SK-N-SH (cell line): ENCODE results near the gene ADH5. TPM values are rescaled to one million over a fixed set of nuclear protein-coding genes. Genes with fewer than 3 reads are reported as not detected.

Experiments used
- CTCF ChIA-PET: fragments of 300-600, 350-600 bp; formaldehyde crosslinking; extraction: SDS; loops from one replicate; lab custom pipeline; 2021; lab: Yijun Ruan, JAX
- POLR2A ChIA-PET: fragments of 350-600 bp; sonication (Branson Sonifier 250); formaldehyde crosslinking; extraction: SDS; loops from one replicate; lab custom pipeline; 2020; ENCODE audit warnings: antibody characterized with exemption, inconsistent platforms; lab: Yijun Ruan, JAX
- DNase-seq: peaks from one replicate; pipeline ENCODE4 v3.0.0; 2012
- H2AFZ ChIP-seq: fragments of 200-600 bp; sonication (generic); 2 replicates; pipeline ENCODE4 v1.8.1; 2016; ENCODE audit warnings: antibody characterized with exemption, mild to moderate bottlenecking, low read depth
- H3F3A ChIP-seq: fragments of 200-600 bp; sonication (generic); replicated peaks from 2 replicates; pipeline ENCODE3; 2016; ENCODE audit warnings: antibody characterized with exemption, mild to moderate bottlenecking; ENCODE audit not compliant: insufficient read depth
- H3K27ac ChIP-seq, 2 experiments: fragments of 200-500 bp in 1 of 2; fragments of 200-600 bp in 1 of 2; sonication (Bioruptor generic) in 1 of 2; sonication (generic), shearing (Covaris generic) in 1 of 2; 2 replicates each; pipeline versions ENCODE4 v1.5.1 to v1.6.1; 2014 to 2016; ENCODE audit warnings: low read depth in 2 of 2, inconsistent platforms in 1 of 2, low read length in 1 of 2, mild to moderate bottlenecking in 1 of 2, mixed read lengths in 1 of 2
- H3K27me3 ChIP-seq: fragments of 200-600 bp; sonication (generic), shearing (Covaris generic); 2 replicates; pipeline ENCODE4 v1.6.1; 2016; ENCODE audit warnings: mixed run types; ENCODE audit not compliant: insufficient read depth
- H3K36me3 ChIP-seq, 2 experiments: fragments of 200-500 bp in 1 of 2; fragments of 200-600 bp in 1 of 2; sonication (Bioruptor generic) in 1 of 2; sonication (generic) in 1 of 2; replicated peaks in 1 of 2; 2 replicates each; pipeline versions ENCODE3 to v1.5.1; 2014 to 2016; ENCODE audit warnings: low read length in 1 of 2, mild to moderate bottlenecking in 1 of 2; ENCODE audit not compliant: insufficient read depth in 2 of 2, control insufficient read depth in 1 of 2
- H3K4me1 ChIP-seq, 2 experiments: fragments of 200-500 bp in 1 of 2; fragments of 200-600 bp in 1 of 2; sonication (Bioruptor generic) in 1 of 2; sonication (generic), shearing (Covaris generic) in 1 of 2; 2 replicates each; pipeline versions ENCODE4 v1.5.1 to v1.6.1; 2014 to 2016; ENCODE audit warnings: low read depth in 1 of 2, low read length in 1 of 2, mixed run types in 1 of 2; ENCODE audit not compliant: insufficient read depth in 2 of 2, control insufficient read depth in 1 of 2
- H3K4me2 ChIP-seq: fragments of 200-600 bp; sonication (generic), shearing (Covaris generic); 2 replicates; pipeline ENCODE4 v1.6.1; 2017; ENCODE audit warnings: mixed run types
- H3K4me3 ChIP-seq, 2 experiments: fragments of 200-500 bp in 1 of 2; fragments of 200-600 bp in 1 of 2; sonication (Bioruptor generic) in 1 of 2; sonication (generic), shearing (Covaris generic) in 1 of 2; 2 replicates each; pipeline versions ENCODE4 v1.5.1 to v1.8.1; 2014 to 2016; ENCODE audit warnings: low read depth in 2 of 2, inconsistent platforms in 1 of 2, low read length in 1 of 2, mild to moderate bottlenecking in 1 of 2, mixed read lengths in 1 of 2, moderate library complexity in 1 of 2
- H3K79me2 ChIP-seq: fragments of 200-600 bp; sonication (generic); 2 replicates; pipeline ENCODE4 v1.8.1; 2017; ENCODE audit warnings: mild to moderate bottlenecking; ENCODE audit not compliant: insufficient read depth
- H3K9ac ChIP-seq: fragments of 200-600 bp; sonication (generic); 2 replicates; pipeline ENCODE4 v1.6.1; 2017; ENCODE audit warnings: mixed run types
- H3K9me2 ChIP-seq: fragments of 200-600 bp; sonication (generic); 2 replicates; pipeline ENCODE4 v1.6.1; 2017; ENCODE audit warnings: mixed run types
- H3K9me3 ChIP-seq: fragments of 200-600 bp; sonication (generic); 2 replicates; pipeline ENCODE4 v1.6.1; 2017; ENCODE audit warnings: mixed run types, mild to moderate bottlenecking, moderate library complexity
- H4K20me1 ChIP-seq: fragments of 200-600 bp; sonication (generic); 2 replicates; pipeline ENCODE4 v1.6.1; 2017; ENCODE audit warnings: mild to moderate bottlenecking, mixed run types; ENCODE audit not compliant: insufficient read depth
- CHD2 ChIP-seq: fragments of 150-350 bp; IDR thresholded peaks from 2 replicates; pipeline ENCODE4 v1.6.1; 2018; ENCODE audit warnings: low read length; ENCODE audit not compliant: partially characterized antibody
- EP300 ChIP-seq, 2 experiments: IDR thresholded peaks; 2 replicates each; pipeline versions ENCODE4 v1.4.0 to v1.6.1; 2012; ENCODE audit warnings: borderline replicate concordance in 1 of 2, low read depth in 1 of 2, low read length in 1 of 2
- EZH2phosphoT487 ChIP-seq: fragments of 200-600 bp; sonication (generic); IDR thresholded peaks from 2 replicates; pipeline ENCODE4 v1.6.1; 2017; ENCODE audit warnings: low read depth, mixed run types, mild to moderate bottlenecking, antibody characterized with exemption, moderate library complexity, borderline replicate concordance
- FOSL2 ChIP-seq: IDR thresholded peaks from 2 replicates; pipeline ENCODE4 v1.4.0; 2012; ENCODE audit warnings: low read depth, mild to moderate bottlenecking, moderate library complexity, borderline replicate concordance
- FOXM1 ChIP-seq: IDR thresholded peaks from 2 replicates; pipeline ENCODE4 v1.4.0; 2012; ENCODE audit warnings: low read depth, mild to moderate bottlenecking
- JUND ChIP-seq: IDR thresholded peaks from 2 replicates; pipeline ENCODE4 v1.4.0; 2012
- MEF2A ChIP-seq: IDR thresholded peaks from 2 replicates; pipeline ENCODE4 v1.4.0; 2012; ENCODE audit warnings: low read depth, borderline replicate concordance
- NRF1 ChIP-seq: IDR thresholded peaks from 2 replicates; pipeline ENCODE4 v1.6.1; 2012; ENCODE audit warnings: low read depth, mild to moderate bottlenecking, low read length
- RCOR1 ChIP-seq: fragments of 150-350 bp; IDR thresholded peaks from 2 replicates; pipeline ENCODE4 v1.6.1; 2017; ENCODE audit warnings: antibody characterized with exemption, low read length
- RFX5 ChIP-seq: IDR thresholded peaks from 2 replicates; pipeline ENCODE4 v1.6.1; 2012; ENCODE audit warnings: mild to moderate bottlenecking, improper control_type of control experiment, low read length
- RXRA ChIP-seq: IDR thresholded peaks from 2 replicates; pipeline ENCODE4 v1.4.0; 2012; ENCODE audit warnings: low read depth, mild to moderate bottlenecking, borderline replicate concordance
- TCF12 ChIP-seq: IDR thresholded peaks from 2 replicates; pipeline ENCODE4 v1.4.0; 2012
- TEAD4 ChIP-seq: IDR thresholded peaks from 2 replicates; pipeline ENCODE4 v1.4.0; 2012; ENCODE audit warnings: mild to moderate bottlenecking, borderline replicate concordance; ENCODE audit not compliant: insufficient read depth
- YY1 ChIP-seq: IDR thresholded peaks from 2 replicates; pipeline ENCODE4 v1.4.0; 2012; ENCODE audit warnings: low read depth, mild to moderate bottlenecking
- WGBS: methylation state at CpG from one replicate; pipeline ENCODE4 v1.1.6; 2017; ENCODE audit warnings: low lambda C conversion rate; 5-methylcytosine and 5-hydroxymethylcytosine counted together
- polyA plus RNA-seq, 3 experiments: library from polyadenylated mRNA; depleted of rRNA; stranded (reverse); fragments of >200 nt; gene quantifications; 2 replicates each; pipeline ENCODE4 v1.2.3, GENCODE V29; 2012
- TF ChIP-seq, protein P1 (sequence below): fragments of 150-350 bp; IDR thresholded peaks from 2 replicates; pipeline ENCODE4 v1.6.1; 2016; ENCODE audit warnings: mild to moderate bottlenecking, low read depth, low read length
- TF ChIP-seq, protein P2 (sequence below): IDR thresholded peaks from 2 replicates; pipeline ENCODE4; 2012
- TF ChIP-seq, protein P3 (sequence below): IDR thresholded peaks from 2 replicates; pipeline ENCODE4 v1.4.0; 2012; ENCODE audit warnings: low read depth, borderline replicate concordance
- TF ChIP-seq, protein P4 (sequence below): IDR thresholded peaks from 2 replicates; pipeline ENCODE4 v1.4.0; 2012; ENCODE audit warnings: low read depth, borderline replicate concordance
- TF ChIP-seq, protein P5 (sequence below): fragments of 200-600 bp; sonication (generic); IDR thresholded peaks from 2 replicates; pipeline ENCODE4 v1.6.1; 2017; ENCODE audit warnings: antibody characterized with exemption, mild to moderate bottlenecking, moderate library complexity

ADH5 gene
- polyA plus RNA-seq, 1 of the 3 experiments (the other 2 are of a cell fraction) = 111 TPM

DNA sequence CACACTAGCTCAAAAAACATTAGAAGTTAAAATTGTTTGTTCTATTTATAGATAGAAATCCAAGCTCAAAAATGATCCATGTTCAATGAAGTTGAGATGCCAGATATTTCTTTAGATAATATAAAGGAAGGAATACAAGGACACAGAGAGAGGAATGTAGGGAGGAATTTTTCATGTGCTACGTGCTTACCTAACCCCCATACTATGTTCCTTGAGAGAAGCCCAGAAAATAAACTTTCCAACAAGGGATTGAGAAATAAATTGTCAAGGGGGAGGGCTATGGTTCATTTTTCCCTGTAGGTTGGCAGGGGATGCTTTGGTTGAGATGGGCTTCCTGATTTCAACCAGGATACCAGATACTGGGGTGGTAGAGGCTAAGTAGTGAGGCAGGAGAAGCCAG, 15.6 kb upstream of the ADH5 start:
- Histone ChIP-seq H3K27me3 (no peaks in the 10 kb centered on the region), H3K9me3 (no peaks in the 10 kb centered on the region), H3F3A (peaks cover 5% of the 10 kb centered on the region), H2AFZ (no peak overlapping the region), H3K27ac (no peak overlapping the region), H4K20me1 (no peaks in the 10 kb centered on the region), H3K9ac (no peak overlapping the region), H3K4me3 (no peak overlapping the region), H3K36me3 (no peaks in the 10 kb centered on the region), H3K4me1 (peaks cover 0 to 6% of the 10 kb centered on the region in 2 experiments; a peak in 1 of 4 replicates), H3K4me2 (no peak overlapping the region), H3K9me2 (no peaks in the 10 kb centered on the region), H3K79me2 (no peaks in the 10 kb centered on the region)
- ChIA-PET CTCF (interaction anchor here (1.1 kb wide), 1 partner anchor 16 kb away, joined by 3 read pairs; the partner anchor contains the start of gene ADH5), POLR2A (no interaction called here)
- DNase-seq = no peak
- TF ChIP-seq, protein P1, sequence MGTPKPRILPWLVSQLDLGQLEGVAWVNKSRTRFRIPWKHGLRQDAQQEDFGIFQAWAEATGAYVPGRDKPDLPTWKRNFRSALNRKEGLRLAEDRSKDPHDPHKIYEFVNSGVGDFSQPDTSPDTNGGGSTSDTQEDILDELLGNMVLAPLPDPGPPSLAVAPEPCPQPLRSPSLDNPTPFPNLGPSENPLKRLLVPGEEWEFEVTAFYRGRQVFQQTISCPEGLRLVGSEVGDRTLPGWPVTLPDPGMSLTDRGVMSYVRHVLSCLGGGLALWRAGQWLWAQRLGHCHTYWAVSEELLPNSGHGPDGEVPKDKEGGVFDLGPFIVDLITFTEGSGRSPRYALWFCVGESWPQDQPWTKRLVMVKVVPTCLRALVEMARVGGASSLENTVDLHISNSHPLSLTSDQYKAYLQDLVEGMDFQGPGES = no peak
- TF ChIP-seq YY1 (no peak), NRF1 (no peak), JUND (no peak), EZH2phosphoT487 (no peak), TCF12 (no peak), FOSL2 (no peak), RFX5 (no peak), RCOR1 (no peak), MEF2A (no peak), FOXM1 (no peak), RXRA (no peak), TEAD4 (no peak), CHD2 (no peak), EP300 (IDR thresholded peaks at IDR 0.05; ENCODE audit: borderline replicate concordance in 1 of 2, low read depth in 1 of 2, low read length in 1 of 2) (no peak)
- TF ChIP-seq, protein P2, sequence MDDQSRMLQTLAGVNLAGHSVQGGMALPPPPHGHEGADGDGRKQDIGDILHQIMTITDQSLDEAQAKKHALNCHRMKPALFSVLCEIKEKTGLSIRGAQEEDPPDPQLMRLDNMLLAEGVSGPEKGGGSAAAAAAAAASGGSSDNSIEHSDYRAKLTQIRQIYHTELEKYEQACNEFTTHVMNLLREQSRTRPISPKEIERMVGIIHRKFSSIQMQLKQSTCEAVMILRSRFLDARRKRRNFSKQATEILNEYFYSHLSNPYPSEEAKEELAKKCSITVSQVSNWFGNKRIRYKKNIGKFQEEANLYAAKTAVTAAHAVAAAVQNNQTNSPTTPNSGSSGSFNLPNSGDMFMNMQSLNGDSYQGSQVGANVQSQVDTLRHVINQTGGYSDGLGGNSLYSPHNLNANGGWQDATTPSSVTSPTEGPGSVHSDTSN = no peak
- TF ChIP-seq, protein P3, sequence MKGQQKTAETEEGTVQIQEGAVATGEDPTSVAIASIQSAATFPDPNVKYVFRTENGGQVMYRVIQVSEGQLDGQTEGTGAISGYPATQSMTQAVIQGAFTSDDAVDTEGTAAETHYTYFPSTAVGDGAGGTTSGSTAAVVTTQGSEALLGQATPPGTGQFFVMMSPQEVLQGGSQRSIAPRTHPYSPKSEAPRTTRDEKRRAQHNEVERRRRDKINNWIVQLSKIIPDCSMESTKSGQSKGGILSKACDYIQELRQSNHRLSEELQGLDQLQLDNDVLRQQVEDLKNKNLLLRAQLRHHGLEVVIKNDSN = no peak
- TF ChIP-seq, protein P4, sequence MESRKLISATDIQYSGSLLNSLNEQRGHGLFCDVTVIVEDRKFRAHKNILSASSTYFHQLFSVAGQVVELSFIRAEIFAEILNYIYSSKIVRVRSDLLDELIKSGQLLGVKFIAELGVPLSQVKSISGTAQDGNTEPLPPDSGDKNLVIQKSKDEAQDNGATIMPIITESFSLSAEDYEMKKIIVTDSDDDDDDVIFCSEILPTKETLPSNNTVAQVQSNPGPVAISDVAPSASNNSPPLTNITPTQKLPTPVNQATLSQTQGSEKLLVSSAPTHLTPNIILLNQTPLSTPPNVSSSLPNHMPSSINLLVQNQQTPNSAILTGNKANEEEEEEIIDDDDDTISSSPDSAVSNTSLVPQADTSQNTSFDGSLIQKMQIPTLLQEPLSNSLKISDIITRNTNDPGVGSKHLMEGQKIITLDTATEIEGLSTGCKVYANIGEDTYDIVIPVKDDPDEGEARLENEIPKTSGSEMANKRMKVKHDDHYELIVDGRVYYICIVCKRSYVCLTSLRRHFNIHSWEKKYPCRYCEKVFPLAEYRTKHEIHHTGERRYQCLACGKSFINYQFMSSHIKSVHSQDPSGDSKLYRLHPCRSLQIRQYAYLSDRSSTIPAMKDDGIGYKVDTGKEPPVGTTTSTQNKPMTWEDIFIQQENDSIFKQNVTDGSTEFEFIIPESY = no peak
- TF ChIP-seq, protein P5, sequence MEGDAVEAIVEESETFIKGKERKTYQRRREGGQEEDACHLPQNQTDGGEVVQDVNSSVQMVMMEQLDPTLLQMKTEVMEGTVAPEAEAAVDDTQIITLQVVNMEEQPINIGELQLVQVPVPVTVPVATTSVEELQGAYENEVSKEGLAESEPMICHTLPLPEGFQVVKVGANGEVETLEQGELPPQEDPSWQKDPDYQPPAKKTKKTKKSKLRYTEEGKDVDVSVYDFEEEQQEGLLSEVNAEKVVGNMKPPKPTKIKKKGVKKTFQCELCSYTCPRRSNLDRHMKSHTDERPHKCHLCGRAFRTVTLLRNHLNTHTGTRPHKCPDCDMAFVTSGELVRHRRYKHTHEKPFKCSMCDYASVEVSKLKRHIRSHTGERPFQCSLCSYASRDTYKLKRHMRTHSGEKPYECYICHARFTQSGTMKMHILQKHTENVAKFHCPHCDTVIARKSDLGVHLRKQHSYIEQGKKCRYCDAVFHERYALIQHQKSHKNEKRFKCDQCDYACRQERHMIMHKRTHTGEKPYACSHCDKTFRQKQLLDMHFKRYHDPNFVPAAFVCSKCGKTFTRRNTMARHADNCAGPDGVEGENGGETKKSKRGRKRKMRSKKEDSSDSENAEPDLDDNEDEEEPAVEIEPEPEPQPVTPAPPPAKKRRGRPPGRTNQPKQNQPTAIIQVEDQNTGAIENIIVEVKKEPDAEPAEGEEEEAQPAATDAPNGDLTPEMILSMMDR = no peak
- WGBS = 71% methylated on average over 1 of the region's 1 CpG
